B cell (primary cell): ENCODE data around the gene RNPEPL1. TPM values are rescaled to one million over a fixed set of nuclear protein-coding genes. Genes with fewer than 3 reads are reported as not detected.

ENCODE experiments used
- ATAC-seq: fragments of 200-7000 bp; cut with Tn5 transposase; one replicate; pipeline ENCODE4 v1.10.0; 2021; ENCODE audit warnings: low read depth, mild to moderate bottlenecking, moderate number of reproducible peaks, moderate library complexity
- CTCF ChIA-PET: fragments of 350-600 bp; sonication (Branson Sonifier 250); formaldehyde crosslinking; loops from one replicate; lab custom pipeline; 2021; ENCODE audit warnings: antibody characterized with exemption, inconsistent platforms; lab: Charles Lee
- POLR2A ChIA-PET: fragments of 350-600 bp; sonication (Branson Sonifier 250); formaldehyde crosslinking; loops from one replicate; lab custom pipeline; 2021; ENCODE audit warnings: antibody characterized with exemption; lab: Charles Lee
- DNase-seq: peaks from one replicate; pipeline ENCODE4 v3.0.0; 2013
- H2AFZ ChIP-seq: 2 replicates; pipeline ENCODE4 v1.6.1; 2012; ENCODE audit warnings: mild to moderate bottlenecking, low read depth, low read length; ENCODE audit not compliant: insufficient read depth, poor library complexity, severe bottlenecking
- H3K27ac ChIP-seq, 2 donors: 1 replicate in 1 of 2; 2 replicates in 1 of 2; pipeline ENCODE4 v1.5.1; 2012 to 2013; ENCODE audit warnings: low read length in 2 of 2, mild to moderate bottlenecking in 2 of 2, moderate library complexity in 1 of 2
- H3K27me3 ChIP-seq, 4 experiments: fragments of 200-600 bp in 1 of 4; sonication (generic) in 1 of 4; replicated peaks in 1 of 4; 1 replicate in 2 of 4; 2 replicates in 2 of 4; pipeline versions ENCODE4 v1.6.1 to v1.7.0; 2013 to 2016; ENCODE audit warnings: low read length in 3 of 4, mild to moderate bottlenecking in 2 of 4, mixed read lengths in 1 of 4, moderate library complexity in 1 of 4; ENCODE audit not compliant: insufficient read depth in 4 of 4, control insufficient read depth in 3 of 4; ENCODE audit errors: control extremely low read depth in 1 of 4
- H3K36me3 ChIP-seq, 2 experiments: replicated peaks in 1 of 2; 1 replicate in 1 of 2; 2 replicates in 1 of 2; pipeline versions ENCODE4 v1.6.1 to v1.7.1; 2013; ENCODE audit warnings: low read length in 1 of 2; ENCODE audit not compliant: insufficient read depth in 2 of 2, control insufficient read depth in 1 of 2; ENCODE audit errors: control extremely low read depth in 1 of 2, extremely low read depth in 1 of 2
- H3K4me1 ChIP-seq, 2 donors: fragments of 200-600 bp in 1 of 2; sonication (generic) in 1 of 2; 1 replicate in 1 of 2; 2 replicates in 1 of 2; pipeline versions ENCODE4 v1.5.1 to v1.6.1; 2013 to 2017; ENCODE audit warnings: low read length in 2 of 2; ENCODE audit not compliant: control insufficient read depth in 2 of 2, insufficient read depth in 2 of 2
- H3K4me2 ChIP-seq: replicated peaks from 2 replicates; pipeline ENCODE3; 2012; ENCODE audit warnings: mild to moderate bottlenecking, low read depth, low read length; ENCODE audit not compliant: poor library complexity, severe bottlenecking
- H3K4me3 ChIP-seq, 5 experiments: fragments of 200-600 bp in 1 of 5; sonication (generic) in 1 of 5; 1 replicate in 3 of 5; 2 replicates in 2 of 5; pipeline versions ENCODE4 v1.5.1 to v1.7.0; 2011 to 2016; ENCODE audit warnings: low read length in 4 of 5, mild to moderate bottlenecking in 4 of 5, low read depth in 2 of 5, control low read depth in 1 of 5, moderate library complexity in 1 of 5; ENCODE audit not compliant: insufficient read depth in 1 of 5; ENCODE audit errors: control extremely low read depth in 1 of 5, extremely low read depth in 1 of 5
- H3K79me2 ChIP-seq: fragments of 200-600 bp; sonication (generic); one replicate; pipeline ENCODE4 v1.6.0; 2016; ENCODE audit warnings: low read length; ENCODE audit not compliant: control insufficient read depth, insufficient read depth
- H3K9ac ChIP-seq: fragments of 200-600 bp; sonication (generic); 2 replicates; pipeline ENCODE4 v1.6.1; 2017; ENCODE audit warnings: mild to moderate bottlenecking, low read length, moderate library complexity
- H3K9me3 ChIP-seq, 3 donors: one replicate each; pipeline versions ENCODE4 v1.6.1 to v1.7.1; 2013; ENCODE audit warnings: low read length in 2 of 3; ENCODE audit not compliant: control insufficient read depth in 2 of 3, insufficient read depth in 1 of 3; ENCODE audit errors: control extremely low read depth in 1 of 3
- H4K20me1 ChIP-seq: 2 replicates; pipeline ENCODE4 v1.6.0; 2012; ENCODE audit warnings: mild to moderate bottlenecking, low read length; ENCODE audit not compliant: insufficient read depth, control insufficient read depth, poor library complexity, severe bottlenecking
- H3K27ac Mint-ChIP-seq: one replicate; pipeline ENCODE4 v1.8.0; 2021; ENCODE audit warnings: mixed read lengths
- H3K27me3 Mint-ChIP-seq: one replicate; pipeline ENCODE4 v1.8.0; 2021; ENCODE audit warnings: mixed read lengths
- H3K4me1 Mint-ChIP-seq: one replicate; pipeline ENCODE4 v1.8.0; 2021; ENCODE audit warnings: mixed read lengths
- H3K4me3 Mint-ChIP-seq: one replicate; pipeline ENCODE4 v1.8.0; 2021; ENCODE audit warnings: mixed read lengths
- H3K9me3 Mint-ChIP-seq: one replicate; pipeline ENCODE4 v1.8.0; 2022; ENCODE audit warnings: mixed read lengths; ENCODE audit not compliant: insufficient read depth
- CTCF ChIP-seq: fragments of 200-600 bp; IDR thresholded peaks from one replicate; pipeline ENCODE4 v1.8.0; 2022; ENCODE audit warnings: antibody characterized with exemption, mild to moderate bottlenecking
- EZH2 ChIP-seq: IDR thresholded peaks from 2 replicates; pipeline ENCODE4 v1.6.1; 2012; ENCODE audit warnings: borderline replicate concordance, low read depth, mild to moderate bottlenecking, moderate library complexity, low read length; ENCODE audit not compliant: insufficient read depth, poor library complexity, severe bottlenecking
- WGBS: methylation state at CpG from one replicate; pipeline ENCODE4 v1.1.5; 2013; ENCODE audit warnings: missing lambda C conversion rate; ENCODE audit not compliant: insufficient coverage; 5-methylcytosine and 5-hydroxymethylcytosine counted together
- intact Hi-C: fragments of 100-400 bp; cut with micrococcal nuclease; formaldehyde crosslinking; loops from one replicate; pipeline ENCODE4 v1.10.0; 2022
- polyA plus RNA-seq: library from polyadenylated mRNA; depleted of rRNA; stranded (reverse); fragments of >200 nt; gene quantifications from 2 replicates; pipeline ENCODE4 v1.2.3, GENCODE V29; 2012
- total RNA-seq, 2 donors: library from RNA; stranded (reverse); fragments of 120-200 nt in 1 of 2; gene quantifications; 1 replicate in 1 of 2; 2 replicates in 1 of 2; pipeline versions ENCODE4 v1.2.3 to v1.2.4, GENCODE V29; 2013 to 2022

The RNPEPL1 gene
- total and polyA plus RNA-seq, 2 donors (not counting 1 experiment from before 2014, with no cell fraction given): 103 to 109 TPM

- Mint-ChIP-seq H3K4me1 (peaks cover 48% of the 10 kb centered on the region), H3K9me3 (peaks cover 2% of the 10 kb centered on the region), H3K27me3 (no peaks in the 10 kb centered on the region), H3K4me3 (no peak overlapping the region), H3K27ac (no peak overlapping the region)
- peaks cover 1 to 26% of the 10 kb centered on the region in 2 experiments for H3K36me3 ChIP-seq
- no peak overlapping the region for H2AFZ ChIP-seq
- ATAC-seq (no peak), DNase-seq (peak; percentile 13)
- no peak overlapping the region for H3K27ac ChIP-seq
- 98% methylated on average over 12 of the region's 16 CpGs for WGBS
- H3K4me2 ChIP-seq: no peak overlapping the region
- peaks cover 0 to 4% (median 0%) of the 10 kb centered on the region in 3 donors for H3K9me3 ChIP-seq
- H3K4me1 ChIP-seq: peaks cover 39 to 43% of the 10 kb centered on the region in 2 donors
- H3K27me3 ChIP-seq: no peaks in the 10 kb centered on the region
- H3K4me3 ChIP-seq: no peak overlapping the region
- H3K9ac ChIP-seq: no peak overlapping the region
- H4K20me1 ChIP-seq: peaks cover 72% of the 10 kb centered on the region
- ChIA-PET CTCF (interaction anchor here (2.4 kb wide), 1 partner anchor 31 kb away, joined by 12 read pairs; the partner anchor contains the start of gene CAPN10), POLR2A (interaction anchor here (1.9 kb wide), 1 partner anchor 31 kb away, joined by 4 read pairs; the partner anchor contains the start of gene CAPN10)
- H3K79me2 ChIP-seq: peaks cover 72% of the 10 kb centered on the region
- intact Hi-C loops: no loop called here
- TF ChIP-seq EZH2 (no peak), CTCF (no peak)
Measured at GRCh38 chr2:240555541-240556250, 12.6 kb upstream of the RNPEPL1 start.

- Mint-ChIP-seq H3K4me1 (peaks cover 50% of the 10 kb centered on the region), H3K27me3 (no peaks in the 10 kb centered on the region), H3K4me3 (peak overlapping the region; percentile 61), H3K9me3 (no peaks in the 10 kb centered on the region), H3K27ac (peak overlapping the region; percentile 26)
- TF ChIP-seq CTCF (peak; percentile 52), EZH2 (no peak)
- H3K4me1 ChIP-seq: peaks cover 38 to 43% of the 10 kb centered on the region in 2 donors
- DNase-seq (peak; percentile 58), ATAC-seq (no peak)
- CTCF ChIA-PET: interaction anchor here (1.0 to 2.4 kb wide), 3 partner anchors 10 to 42 kb away, joined by 3 to 12 read pairs (median 11); partner anchors contain the start of gene CAPN10
- H3K9ac ChIP-seq: no peak overlapping the region
- no peak overlapping the region for H3K4me3 ChIP-seq
- H3K27me3 ChIP-seq: no peaks in the 10 kb centered on the region
- no peaks in the 10 kb centered on the region for H3K9me3 ChIP-seq
- H3K79me2 ChIP-seq: peaks cover 64% of the 10 kb centered on the region
- 62% methylated on average over 4 of the region's 9 CpGs for WGBS
- H2AFZ ChIP-seq: no peak overlapping the region
- H3K27ac ChIP-seq: no peak overlapping the region
- peaks cover 1 to 19% of the 10 kb centered on the region in 2 experiments for H3K36me3 ChIP-seq
- POLR2A ChIA-PET: interaction anchor here (1.3 to 1.9 kb wide), 2 partner anchors 10 to 30 kb away, joined by 4 read pairs; partner anchors contain the start of gene CAPN10
- intact Hi-C loops: no loop called here
- peaks cover 72% of the 10 kb centered on the region for H4K20me1 ChIP-seq
- peak overlapping the region; percentile 74 for H3K4me2 ChIP-seq
Measured at GRCh38 chr2:240556553-240557100, 11.7 kb upstream of the RNPEPL1 start.
